HG03159 (cell line): ENCODE measurements around the gene IL25.
"Not testable (repeated sequence)": the region's sequence is repeated elsewhere in the genome, so short reads cannot be mapped to it uniquely, and the experiment has no call there.

Experiments used
- ATAC-seq: cut with Tn5 transposase; IDR thresholded peaks from one replicate; pipeline ENCODE4 v1.9.1; 2021; ENCODE audit warnings: mild to moderate bottlenecking, moderate library complexity; ENCODE audit not compliant: unreplicated experiment

Gene IL25

DNA sequence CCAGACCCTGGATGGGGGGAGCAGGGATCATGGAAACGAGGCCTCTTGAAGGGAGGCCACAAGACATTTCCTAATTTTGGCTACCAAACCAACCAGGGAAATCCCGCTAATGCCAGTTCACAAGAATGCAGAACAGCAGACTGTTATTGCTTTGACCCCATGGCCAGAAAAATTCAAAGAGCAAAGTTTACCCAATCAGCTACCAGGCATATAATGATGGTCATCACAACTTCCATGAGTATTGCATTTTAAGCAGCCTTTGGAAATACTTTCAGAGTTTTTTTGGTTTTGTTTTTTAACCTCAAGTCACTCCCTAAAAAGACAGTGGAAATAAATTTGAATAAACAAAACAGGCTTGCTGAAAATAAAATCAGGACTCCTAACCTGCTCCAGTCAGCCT is at the start of gene IL25:
Gene IL25, plus strand, starts transcription at position 301 of the 400 bp plus-strand sequence.
- ATAC-seq, result no peak

- no peak for ATAC-seq
Observed at GRCh38 chr14:23323838-23324454, 48.7 kb upstream of the IL25 start.

DNA sequence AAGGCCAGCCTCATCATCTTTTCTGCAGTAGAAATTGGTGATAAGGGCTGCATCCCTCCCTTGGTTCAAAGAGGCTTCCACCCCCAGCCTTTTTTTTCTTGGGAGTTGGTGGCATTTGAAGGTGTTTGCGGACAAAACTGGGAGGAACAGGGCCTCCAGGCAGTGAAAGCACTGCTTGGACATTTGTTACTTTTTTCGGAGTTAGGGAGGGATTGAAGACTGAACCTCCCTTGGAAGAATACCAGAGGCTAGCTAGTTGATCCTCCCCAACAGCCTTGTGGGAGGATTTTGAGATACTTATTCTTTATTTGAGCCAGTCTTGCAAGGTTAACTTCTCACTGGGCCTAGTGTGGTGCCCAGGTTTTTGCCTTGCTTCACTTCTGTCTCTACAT is 48.2 kb upstream of the IL25 start:
- no peak for ATAC-seq

DNA sequence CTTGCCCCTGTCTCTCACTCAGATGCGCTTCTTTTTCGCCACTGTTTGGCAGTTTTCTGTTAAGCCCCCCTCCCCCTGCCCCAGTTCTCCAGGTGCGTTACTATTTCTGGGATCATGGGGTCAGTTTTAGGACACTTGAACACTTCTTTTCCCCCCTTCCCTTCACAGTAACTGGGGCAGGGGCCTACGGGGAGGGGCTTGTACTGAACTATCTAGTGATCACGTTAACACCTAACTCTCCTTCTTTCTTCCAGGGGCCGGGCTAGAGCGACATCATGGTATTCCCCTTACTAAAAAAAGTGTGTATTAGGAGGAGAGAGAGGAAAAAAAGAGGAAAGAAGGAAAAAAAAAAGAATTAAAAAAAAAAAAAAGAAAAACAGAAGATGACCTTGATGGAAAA is 47.6 kb upstream of the IL25 start:
- no peak for ATAC-seq

GRCh38 chr14:23325746-23326145 is 46.9 kb upstream of the IL25 start:
- not testable (repeated sequence) for ATAC-seq

GRCh38 chr14:23326491-23327332 is 45.9 kb upstream of the IL25 start:
- no peak for ATAC-seq

DNA sequence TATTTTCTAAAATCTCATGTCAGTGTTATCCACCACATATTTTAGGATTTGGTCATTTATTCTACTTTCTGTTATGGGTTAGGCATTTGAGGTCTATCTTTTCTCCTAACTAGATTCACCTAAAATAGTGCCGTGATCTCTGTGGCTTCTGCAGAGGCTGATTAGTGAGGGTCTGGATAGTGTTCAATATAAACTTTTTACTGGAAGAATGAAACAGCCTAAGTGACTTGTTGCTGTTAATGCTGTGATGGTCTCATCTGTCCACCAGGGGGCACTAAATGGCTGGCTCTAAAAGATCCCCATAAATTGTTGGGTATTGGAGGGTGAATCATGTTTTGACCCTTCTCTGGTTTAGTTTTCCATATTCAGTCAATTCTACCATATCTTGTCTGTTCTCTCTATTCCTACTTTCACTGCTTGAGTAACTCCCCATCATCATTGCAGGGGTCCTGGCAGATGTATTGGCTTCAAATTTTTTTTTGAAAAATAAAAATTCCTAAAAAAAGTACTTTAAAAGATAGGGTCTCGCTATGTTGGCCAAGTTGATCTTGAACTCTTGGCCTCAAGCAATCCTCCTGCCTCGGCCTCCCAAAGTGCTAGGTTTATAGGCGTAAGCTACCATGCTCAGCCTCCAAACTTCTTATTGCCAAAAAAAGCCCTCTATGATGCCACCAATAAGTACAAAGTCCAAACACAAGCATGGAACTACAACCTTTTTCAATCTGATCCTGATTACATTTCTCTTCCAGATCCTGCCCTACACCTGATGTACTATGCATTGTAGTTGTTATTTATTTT is 44.5 kb upstream of the IL25 start:
- ATAC-seq, result no peak

DNA sequence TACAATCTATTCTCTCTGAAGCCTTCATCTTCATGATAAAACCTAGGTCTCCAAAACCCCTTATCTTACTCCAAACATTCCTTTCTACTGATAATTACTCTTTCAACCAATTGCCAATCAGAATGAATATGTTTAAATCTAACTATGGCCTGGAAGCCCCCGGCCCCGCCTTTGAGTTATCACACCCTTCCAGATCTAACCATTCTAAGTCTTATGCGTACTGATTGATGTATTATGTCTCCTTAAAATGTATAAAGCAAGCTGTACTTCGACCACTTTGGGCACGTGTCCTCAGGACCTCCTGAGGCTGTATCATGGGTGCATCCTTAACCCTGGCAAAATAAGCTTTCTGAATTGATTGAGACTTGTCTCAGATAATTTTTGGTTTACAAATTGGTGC is 37.0 kb upstream of the IL25 start:
- ATAC-seq, result no peak

GRCh38 chr14:23339506-23340268 is 32.9 kb upstream of the IL25 start:
- no peak for ATAC-seq

GRCh38 chr14:23344481-23344880 is 28.1 kb upstream of the IL25 start:
- ATAC-seq, result no peak

DNA sequence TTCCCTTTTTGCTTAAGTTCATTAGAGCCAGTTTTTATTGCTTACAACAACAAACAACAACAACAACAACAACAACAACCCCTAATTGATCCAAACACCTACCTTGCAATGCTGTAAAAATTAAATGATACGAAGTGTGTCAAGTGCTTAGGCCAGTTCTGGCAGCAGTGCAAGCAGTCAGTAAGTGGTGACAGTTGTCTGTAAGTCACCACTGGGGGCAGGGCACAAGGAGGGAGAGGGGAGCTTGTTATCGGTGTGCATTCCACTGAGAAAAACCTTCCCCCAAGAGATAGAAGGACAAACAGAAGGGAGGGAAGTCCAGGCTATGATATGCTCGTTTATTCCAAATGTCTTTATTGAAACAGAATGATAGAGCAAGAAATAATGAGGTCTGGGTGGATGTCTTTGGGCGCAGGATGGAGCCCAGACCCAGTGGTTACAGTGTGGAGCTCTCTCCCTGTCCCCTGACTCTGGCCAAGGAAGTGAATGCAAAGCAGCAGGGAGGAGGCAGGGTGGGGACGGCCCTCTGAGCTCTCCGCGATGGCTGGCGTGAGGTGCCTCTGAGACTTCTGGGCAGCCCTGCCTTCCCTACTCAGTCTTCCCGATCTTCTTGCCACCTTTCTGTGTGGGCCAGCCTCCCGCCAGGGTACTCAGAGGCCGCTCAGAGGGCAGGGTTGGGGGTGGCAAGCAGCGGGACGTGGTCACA is 26.5 kb upstream of the IL25 start:
- no peak for ATAC-seq

GRCh38 chr14:23346693-23347405 is 25.8 kb upstream of the IL25 start:
- ATAC-seq, result no peak

DNA sequence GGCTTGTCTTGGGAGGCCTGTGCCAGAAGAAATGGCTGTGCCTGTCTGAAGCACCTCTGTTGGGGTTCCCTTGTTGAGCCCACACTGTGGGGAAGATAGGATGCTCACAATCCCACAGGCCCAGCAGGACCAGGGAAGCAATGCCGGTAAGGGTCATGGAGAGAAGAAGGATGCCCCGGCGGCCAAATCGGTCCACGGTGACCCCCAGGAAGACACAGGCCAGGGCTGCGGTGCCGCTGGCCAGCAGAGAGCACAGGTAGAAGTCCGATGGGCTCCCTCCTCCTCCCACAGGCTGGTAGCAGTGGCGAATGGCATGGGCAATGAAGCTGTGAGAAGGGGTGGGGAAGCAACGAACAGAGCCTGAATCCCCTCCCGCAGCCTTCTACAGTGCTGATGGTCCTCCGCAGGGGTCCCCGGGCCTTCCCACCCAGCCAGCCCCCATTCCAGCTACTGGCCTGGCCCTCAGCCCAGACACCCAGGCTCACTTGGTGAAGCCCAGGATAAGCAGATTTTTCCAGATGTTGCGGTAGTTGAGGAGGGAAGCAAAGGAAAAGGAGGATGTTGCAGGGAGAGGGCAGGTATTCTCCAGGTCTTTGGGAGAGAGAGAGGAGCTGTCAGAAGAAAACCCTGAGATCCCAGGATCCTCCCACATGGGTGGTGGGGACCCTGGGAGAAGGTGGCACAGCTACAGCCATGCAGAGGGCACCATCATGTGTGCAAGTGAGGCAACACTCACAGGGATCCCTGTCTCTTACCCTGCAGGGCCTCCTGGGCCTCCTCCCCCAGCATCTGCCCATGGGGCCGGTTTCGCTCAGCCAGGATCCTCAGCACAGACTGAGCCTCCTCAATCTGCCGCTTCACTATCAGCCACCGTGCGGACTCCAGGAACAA is 25.0 kb upstream of the IL25 start:
- no peak for ATAC-seq

GRCh38 chr14:23348297-23348655 is 24.3 kb upstream of the IL25 start:
- no peak for ATAC-seq

DNA sequence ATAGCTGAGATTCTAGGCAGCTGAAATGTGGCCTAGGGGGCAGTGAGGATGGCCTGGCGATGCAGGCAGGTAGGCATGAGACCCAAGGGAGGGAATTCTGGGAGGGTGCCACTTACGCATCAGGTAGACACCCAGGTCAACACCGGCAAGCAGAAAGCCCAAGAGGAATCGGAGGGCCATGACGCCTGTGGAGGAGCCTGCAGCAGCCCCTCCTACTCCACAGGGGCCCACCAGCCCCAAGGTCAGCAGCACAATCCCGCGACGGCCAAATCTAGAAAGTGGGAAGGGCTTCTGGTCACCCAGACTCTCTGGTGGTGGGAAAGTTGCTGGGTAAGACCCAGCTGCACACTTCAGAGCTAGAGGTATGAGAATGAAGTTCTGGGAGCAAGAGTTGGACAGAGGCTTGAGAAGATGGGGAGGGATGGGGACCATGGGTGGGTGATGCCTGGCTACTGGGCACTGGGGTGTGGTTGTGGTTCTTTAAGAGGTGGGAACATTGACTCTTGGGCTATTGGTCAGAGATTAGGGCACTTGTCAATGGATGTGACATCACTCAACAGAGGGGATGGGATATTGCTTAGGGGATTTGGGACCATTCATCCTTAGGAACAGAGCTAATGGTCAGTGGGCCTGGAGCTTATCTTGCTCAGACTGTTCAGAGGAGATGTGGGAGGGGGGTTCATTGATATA is 23.3 kb upstream of the IL25 start:
- ATAC-seq, result no peak

DNA sequence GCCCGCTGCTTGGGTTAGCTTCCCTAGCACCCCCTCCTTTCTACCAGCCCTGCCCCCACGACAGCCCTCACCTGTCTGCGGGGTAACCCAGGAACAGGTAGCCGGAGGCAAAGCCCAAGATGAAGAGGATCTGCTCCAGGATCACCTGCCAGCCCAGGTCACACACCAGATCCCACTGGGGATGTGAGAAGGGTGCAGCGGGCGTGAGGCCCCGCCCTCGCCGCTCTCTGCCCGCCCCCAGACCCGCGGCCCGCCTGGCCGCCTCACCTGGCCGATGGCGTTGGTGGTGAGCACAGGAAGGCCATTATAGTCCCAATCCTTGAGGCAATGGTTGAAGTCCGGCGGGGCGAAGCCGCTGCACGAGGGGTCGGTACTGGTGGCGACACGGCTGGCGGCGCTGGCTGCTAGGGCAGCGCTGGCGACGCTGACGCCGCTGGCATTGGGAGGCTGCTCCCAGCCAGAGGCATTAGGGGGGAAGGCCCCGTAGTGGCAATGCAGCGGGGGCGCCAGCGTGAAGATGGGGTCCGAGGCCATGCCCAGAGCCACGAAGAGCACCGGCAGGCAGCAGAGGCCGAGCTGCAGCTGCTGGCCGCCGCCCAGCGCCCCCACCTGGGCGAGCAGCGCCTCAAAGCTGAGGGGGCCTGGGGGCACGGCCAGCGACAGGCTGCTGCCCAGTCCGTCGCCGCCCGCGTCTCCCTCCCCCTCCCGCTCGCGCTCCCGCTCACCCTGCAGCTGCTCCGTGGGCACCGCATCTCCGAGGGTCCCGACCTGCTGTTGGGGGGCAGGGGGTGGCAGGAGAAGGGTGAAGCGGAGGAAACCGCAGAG is 20.7 kb upstream of the IL25 start:
- no peak for ATAC-seq
